Measurements from ENCODE around the gene PSMC3IP.
"Not testable (repeated sequence)": the region's sequence is repeated elsewhere in the genome, so short reads cannot be mapped to it uniquely, and the experiment has no call there.

PSMC3IP gene

GRCh38 chr17:42559075-42559474 lies 18.5 kb downstream of the PSMC3IP start:
- DNase-seq, result no peak

- DNase-seq, result not testable (repeated sequence)
These were observed 21.4 kb downstream of the PSMC3IP start for GRCh38 chr17:42555961-42556617.

- no peak for DNase-seq
These were observed 22.4 kb downstream of the PSMC3IP start for GRCh38 chr17:42555122-42555622.

- no peak for DNase-seq
These were observed 23.0 kb downstream of the PSMC3IP start for GRCh38 chr17:42554250-42555121.

GRCh38 chr17:42553866-42554249 lies 23.7 kb downstream of the PSMC3IP start:
- DNase-seq, result no peak

GRCh38 chr17:42553161-42553818 lies 24.2 kb downstream of the PSMC3IP start:
- DNase-seq, result no peak

- DNase-seq, result not testable (repeated sequence)
These were observed 24.8 kb downstream of the PSMC3IP start, which contains the start of gene HSD17B1 for GRCh38 chr17:42552736-42553135. Gene HSD17B1, plus strand, starts transcription at chr17:42552923. Its CDS starts 11 bp downstream, at chr17:42552934.

GRCh38 chr17:42548993-42549755 lies 28.4 kb downstream of the PSMC3IP start:
- DNase-seq, result no peak

GRCh38 chr17:42548070-42548837 lies 29.3 kb downstream of the PSMC3IP start:
- DNase-seq, result no peak

- no peak for DNase-seq
These were observed 29.8 kb downstream of the PSMC3IP start for GRCh38 chr17:42547698-42548069.

GRCh38 chr17:42547001-42547461 lies 30.5 kb downstream of the PSMC3IP start:
- no peak for DNase-seq

GRCh38 chr17:42545755-42546505 lies 31.6 kb downstream of the PSMC3IP start:
- DNase-seq, result not testable (repeated sequence)

- no peak for DNase-seq
These were observed 32.6 kb downstream of the PSMC3IP start for GRCh38 chr17:42544874-42545283.

GRCh38 chr17:42543190-42544079 lies 34.1 kb downstream of the PSMC3IP start:
- DNase-seq, result no peak

- DNase-seq, result no peak
These were observed 36.3 kb downstream of the PSMC3IP start for GRCh38 chr17:42541041-42541833.

- DNase-seq, result not testable (repeated sequence)
These were observed 37.0 kb downstream of the PSMC3IP start for GRCh38 chr17:42540558-42540957.

- no peak for DNase-seq
These were observed 39.0 kb downstream of the PSMC3IP start for GRCh38 chr17:42538482-42538881.

GRCh38 chr17:42537826-42538451 lies 39.6 kb downstream of the PSMC3IP start:
- no peak for DNase-seq

Data from SIG-M5 (cell line).